Ishikawa (cell line): ENCODE measurements around the gene TMEM175.

ENCODE experiments used
- CEBPB ChIP-seq: IDR thresholded peaks from 2 replicates; pipeline ENCODE4 v1.6.1; 2012
- CREB1 ChIP-seq: IDR thresholded peaks from 2 replicates; pipeline ENCODE4 v1.6.1; 2012; ENCODE audit warnings: low read depth
- EGR1 ChIP-seq: IDR thresholded peaks from 2 replicates; pipeline ENCODE4 v1.6.1; 2012
- EP300 ChIP-seq: IDR thresholded peaks from 2 replicates; pipeline ENCODE4 v1.6.1; 2012; ENCODE audit warnings: borderline replicate concordance
- FOXM1 ChIP-seq: IDR thresholded peaks from 2 replicates; pipeline ENCODE4 v1.6.1; 2012; ENCODE audit warnings: low read depth, borderline replicate concordance
- MAX ChIP-seq: IDR thresholded peaks from 2 replicates; pipeline ENCODE4 v1.6.1; 2012
- NFIC ChIP-seq: IDR thresholded peaks from 2 replicates; pipeline ENCODE4 v1.6.1; 2012
- RAD21 ChIP-seq: IDR thresholded peaks from 2 replicates; pipeline ENCODE4 v1.6.1; 2012; ENCODE audit warnings: low read depth
- TAF1 ChIP-seq: IDR thresholded peaks from 2 replicates; pipeline ENCODE4 v1.6.1; 2012; ENCODE audit warnings: low read depth, mild to moderate bottlenecking
- TCF12 ChIP-seq: IDR thresholded peaks from 2 replicates; pipeline ENCODE4 v1.6.1; 2012; ENCODE audit warnings: low read depth
- TEAD4 ChIP-seq: IDR thresholded peaks from 2 replicates; pipeline ENCODE4 v1.6.1; 2012
- YY1 ChIP-seq: IDR thresholded peaks from 2 replicates; pipeline ENCODE4 v1.6.1; 2012; ENCODE audit warnings: low read depth
- ZBTB7A ChIP-seq: IDR thresholded peaks from 2 replicates; pipeline ENCODE4 v1.6.1; 2012; ENCODE audit warnings: low read depth
- TF ChIP-seq, protein P1 (sequence below): IDR thresholded peaks from 2 replicates; pipeline ENCODE4 v1.6.1; 2012; ENCODE audit warnings: low read depth, mild to moderate bottlenecking

DNA sequence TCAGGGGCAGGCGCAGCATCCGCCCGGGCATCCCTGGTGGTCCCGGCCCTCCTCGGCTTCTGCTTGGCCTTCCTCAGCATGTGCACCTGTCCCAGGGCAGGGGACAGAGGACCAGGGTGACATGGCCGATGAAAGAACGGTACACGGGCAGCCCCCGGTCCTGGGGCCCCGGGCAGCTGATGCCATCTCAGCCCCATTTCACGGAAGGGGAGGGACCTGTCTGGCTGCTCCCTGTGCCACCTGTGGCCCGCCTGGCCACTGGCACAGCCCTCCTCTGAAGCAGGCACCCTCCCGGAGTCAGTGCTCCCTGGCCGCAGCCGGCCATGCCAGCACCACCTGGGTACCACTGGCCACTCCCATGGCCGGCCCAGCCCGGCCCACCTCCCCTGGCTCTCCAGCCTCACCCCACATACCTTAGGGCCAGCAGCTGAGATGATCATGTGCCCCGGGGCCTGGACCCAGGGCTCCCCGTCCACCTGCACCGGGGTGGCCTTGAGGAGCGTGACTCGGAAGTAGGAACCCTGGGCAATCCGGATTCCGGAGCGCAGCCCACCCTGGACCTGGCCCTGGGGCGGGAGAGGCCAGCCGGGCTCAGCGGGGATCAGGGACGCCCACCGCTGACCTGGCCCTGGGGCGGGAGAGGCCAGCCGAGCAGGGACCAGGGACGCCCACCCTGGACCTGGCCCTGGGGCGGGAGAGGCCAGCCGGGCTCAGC, 28.5 kb downstream of the TMEM175 start:
- no peak for TF ChIP-seq MAX
- no peak for TF ChIP-seq CEBPB
- no peak for TF ChIP-seq TAF1
- TF ChIP-seq EP300 = no peak
- no peak for TF ChIP-seq FOXM1
- TF ChIP-seq ZBTB7A = no peak
- no peak for TF ChIP-seq TEAD4
- no peak for TF ChIP-seq EGR1
- TF ChIP-seq TCF12 = no peak
- TF ChIP-seq, protein P1, sequence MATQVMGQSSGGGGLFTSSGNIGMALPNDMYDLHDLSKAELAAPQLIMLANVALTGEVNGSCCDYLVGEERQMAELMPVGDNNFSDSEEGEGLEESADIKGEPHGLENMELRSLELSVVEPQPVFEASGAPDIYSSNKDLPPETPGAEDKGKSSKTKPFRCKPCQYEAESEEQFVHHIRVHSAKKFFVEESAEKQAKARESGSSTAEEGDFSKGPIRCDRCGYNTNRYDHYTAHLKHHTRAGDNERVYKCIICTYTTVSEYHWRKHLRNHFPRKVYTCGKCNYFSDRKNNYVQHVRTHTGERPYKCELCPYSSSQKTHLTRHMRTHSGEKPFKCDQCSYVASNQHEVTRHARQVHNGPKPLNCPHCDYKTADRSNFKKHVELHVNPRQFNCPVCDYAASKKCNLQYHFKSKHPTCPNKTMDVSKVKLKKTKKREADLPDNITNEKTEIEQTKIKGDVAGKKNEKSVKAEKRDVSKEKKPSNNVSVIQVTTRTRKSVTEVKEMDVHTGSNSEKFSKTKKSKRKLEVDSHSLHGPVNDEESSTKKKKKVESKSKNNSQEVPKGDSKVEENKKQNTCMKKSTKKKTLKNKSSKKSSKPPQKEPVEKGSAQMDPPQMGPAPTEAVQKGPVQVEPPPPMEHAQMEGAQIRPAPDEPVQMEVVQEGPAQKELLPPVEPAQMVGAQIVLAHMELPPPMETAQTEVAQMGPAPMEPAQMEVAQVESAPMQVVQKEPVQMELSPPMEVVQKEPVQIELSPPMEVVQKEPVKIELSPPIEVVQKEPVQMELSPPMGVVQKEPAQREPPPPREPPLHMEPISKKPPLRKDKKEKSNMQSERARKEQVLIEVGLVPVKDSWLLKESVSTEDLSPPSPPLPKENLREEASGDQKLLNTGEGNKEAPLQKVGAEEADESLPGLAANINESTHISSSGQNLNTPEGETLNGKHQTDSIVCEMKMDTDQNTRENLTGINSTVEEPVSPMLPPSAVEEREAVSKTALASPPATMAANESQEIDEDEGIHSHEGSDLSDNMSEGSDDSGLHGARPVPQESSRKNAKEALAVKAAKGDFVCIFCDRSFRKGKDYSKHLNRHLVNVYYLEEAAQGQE = no peak
- TF ChIP-seq RAD21 = no peak
- no peak for TF ChIP-seq CREB1
- no peak for TF ChIP-seq YY1
- TF ChIP-seq NFIC = no peak
